ENCODE measurements around the gene SUN5. TPM values are rescaled to one million over a fixed set of nuclear protein-coding genes. Genes with fewer than 3 reads are reported as not detected.

The SUN5 gene
- total and polyA plus RNA-seq, 2 donors (not counting 1 experiment from before 2014, with no cell fraction given): not detected

GRCh38 chr20:32970115-32970972 lies 33.9 kb downstream of the SUN5 start:
- intact Hi-C loops (cut with micrococcal nuclease): no loop called here
- H4K20me1 ChIP-seq (ENCODE audit: control insufficient read depth, insufficient read depth, low read length, poor library complexity, severe bottlenecking): no peaks in the 10 kb centered on the region
- ChIA-PET POLR2A (no interaction called here), CTCF (no interaction called here)
- H3K36me3 ChIP-seq (replicated peaks in 1 of 2; ENCODE audit: control extremely low read depth in 1 of 2, control insufficient read depth in 1 of 2, extremely low read depth in 1 of 2, insufficient read depth in 2 of 2, low read length in 1 of 2): no peaks in the 10 kb centered on the region
- Mint-ChIP-seq H3K27ac (peak overlapping the region; percentile 80), H3K4me1 (peaks cover 29% of the 10 kb centered on the region), H3K27me3 (no peaks in the 10 kb centered on the region), H3K4me3 (peak overlapping the region; percentile 8), H3K9me3 (ENCODE audit: insufficient read depth) (no peaks in the 10 kb centered on the region)
- TF ChIP-seq EZH2 (IDR thresholded peaks at IDR 0.05; ENCODE audit: borderline replicate concordance, insufficient read depth, low read depth, low read length, poor library complexity, severe bottlenecking): no peak
- no peak for TF ChIP-seq CTCF (IDR thresholded peaks at IDR 0.05)
- H3K4me3 ChIP-seq (ENCODE audit: control extremely low read depth in 1 of 5, extremely low read depth in 1 of 5, insufficient read depth in 1 of 5, low read depth in 2 of 5, low read length in 4 of 5): no peak overlapping the region
- H3K9me3 ChIP-seq (ENCODE audit: control extremely low read depth in 1 of 3, control insufficient read depth in 2 of 3, insufficient read depth in 1 of 3, low read length in 2 of 3): peaks cover 0 to 22% (median 0%) of the 10 kb centered on the region in 3 donors
- H2AFZ ChIP-seq (ENCODE audit: insufficient read depth, low read depth, low read length, poor library complexity, severe bottlenecking): peak overlapping the region; percentile 91
- no peaks in the 10 kb centered on the region for H3K79me2 ChIP-seq (ENCODE audit: control insufficient read depth, insufficient read depth, low read length)
- WGBS (ENCODE audit: insufficient coverage): 94% methylated on average over 12 of the region's 15 CpGs
- no peak for DNase-seq
- ATAC-seq (ENCODE audit: low read depth): no peak
- H3K27ac ChIP-seq (ENCODE audit: low read length in 2 of 2): peak overlapping the region; percentile 99
- peak overlapping the region; percentile 75 for H3K4me2 ChIP-seq (replicated peaks; ENCODE audit: low read depth, low read length, poor library complexity, severe bottlenecking)
- H3K27me3 ChIP-seq (replicated peaks in 1 of 4; ENCODE audit: control extremely low read depth in 1 of 4, control insufficient read depth in 3 of 4, insufficient read depth in 4 of 4, low read length in 3 of 4): no peaks in the 10 kb centered on the region
- no peak overlapping the region for H3K9ac ChIP-seq (ENCODE audit: low read length)
- peaks cover 53 to 79% of the 10 kb centered on the region in 2 donors for H3K4me1 ChIP-seq (ENCODE audit: control insufficient read depth in 2 of 2, insufficient read depth in 2 of 2, low read length in 2 of 2)

All from B cell (primary cell).